Mesenchymal stem cell (in vitro differentiated cells and primary cell): ENCODE measurements around the gene TNIP1.

ENCODE experiments used
- DNase-seq: peaks from one replicate; pipeline ENCODE4 v3.0.0-alpha.2; 2013
- H2AFZ ChIP-seq: one replicate; pipeline ENCODE4 v1.6.1; 2013; ENCODE audit warnings: low read depth, mild to moderate bottlenecking, control low read depth, inconsistent platforms, low read length, moderate library complexity
- H2AK5ac ChIP-seq: 2 replicates; pipeline ENCODE4 v1.6.1; 2013; ENCODE audit warnings: low read length, moderate library complexity, mild to moderate bottlenecking, inconsistent platforms; ENCODE audit not compliant: severe bottlenecking
- H2BK120ac ChIP-seq: one replicate; pipeline ENCODE4 v1.6.1; 2013; ENCODE audit warnings: low read depth, mild to moderate bottlenecking, inconsistent platforms, low read length, moderate library complexity
- H2BK12ac ChIP-seq, 2 experiments: one replicate each; pipeline ENCODE4 v1.6.1; 2013; ENCODE audit warnings: inconsistent platforms in 2 of 2, low read length in 2 of 2, mild to moderate bottlenecking in 2 of 2, moderate library complexity in 2 of 2, control low read depth in 1 of 2
- H2BK15ac ChIP-seq: one replicate; pipeline ENCODE4 v1.6.1; 2013; ENCODE audit warnings: mild to moderate bottlenecking, low read depth, inconsistent platforms; ENCODE audit not compliant: poor library complexity, severe bottlenecking
- H2BK5ac ChIP-seq: 2 replicates; pipeline ENCODE4 v1.6.1; 2013; ENCODE audit warnings: low read depth, mild to moderate bottlenecking, low read length, control low read depth, inconsistent platforms; ENCODE audit not compliant: poor library complexity, severe bottlenecking
- H3K14ac ChIP-seq, 2 experiments: one replicate each; pipeline ENCODE4 v1.6.1; 2013; ENCODE audit warnings: inconsistent platforms in 2 of 2, low read length in 2 of 2, control low read depth in 1 of 2, mild to moderate bottlenecking in 1 of 2, moderate library complexity in 1 of 2
- H3K18ac ChIP-seq, 2 experiments: one replicate each; pipeline ENCODE4 v1.6.1; 2013; ENCODE audit warnings: inconsistent platforms in 2 of 2, low read length in 2 of 2, control low read depth in 1 of 2, low read depth in 1 of 2, mild to moderate bottlenecking in 1 of 2
- H3K23ac ChIP-seq, 2 experiments: one replicate each; pipeline ENCODE4 v1.6.1; 2013; ENCODE audit warnings: inconsistent platforms in 2 of 2, low read length in 2 of 2, mild to moderate bottlenecking in 2 of 2, moderate library complexity in 2 of 2, control low read depth in 1 of 2
- H3K27ac ChIP-seq: 2 replicates; pipeline ENCODE4 v1.5.1; 2013; ENCODE audit warnings: mild to moderate bottlenecking, moderate library complexity, low read length, control low read depth, inconsistent platforms; ENCODE audit not compliant: poor library complexity, severe bottlenecking
- H3K27me3 ChIP-seq, 2 experiments: 2 replicates each; pipeline versions ENCODE4 v1.6.1 to v1.7.0; 2013; ENCODE audit warnings: low read length in 2 of 2, mild to moderate bottlenecking in 2 of 2, moderate library complexity in 2 of 2, control low read depth in 1 of 2, inconsistent platforms in 1 of 2; ENCODE audit not compliant: control insufficient read depth in 1 of 2, insufficient read depth in 1 of 2
- H3K36me3 ChIP-seq, 2 experiments: 2 replicates each; pipeline versions ENCODE4 v1.6.1 to v1.7.0; 2013; ENCODE audit warnings: low read length in 2 of 2, control low read depth in 1 of 2, inconsistent platforms in 1 of 2, low read depth in 1 of 2, mild to moderate bottlenecking in 1 of 2; ENCODE audit not compliant: insufficient read depth in 2 of 2, control insufficient read depth in 1 of 2
- H3K4ac ChIP-seq, 2 experiments: one replicate each; pipeline ENCODE4 v1.6.1; 2013; ENCODE audit warnings: inconsistent platforms in 2 of 2, low read length in 2 of 2, mild to moderate bottlenecking in 2 of 2, moderate library complexity in 2 of 2, control low read depth in 1 of 2, low read depth in 1 of 2
- H3K4me1 ChIP-seq: 2 replicates; pipeline ENCODE4 v1.6.1; 2013; ENCODE audit warnings: low read depth, low read length, control low read depth; ENCODE audit not compliant: control insufficient read depth, insufficient read depth
- H3K4me2 ChIP-seq: 2 replicates; pipeline ENCODE4 v1.6.1; 2013; ENCODE audit warnings: low read length, mild to moderate bottlenecking, inconsistent platforms; ENCODE audit not compliant: poor library complexity, severe bottlenecking
- H3K4me3 ChIP-seq, 2 experiments: 2 replicates each; pipeline versions ENCODE4 v1.5.1 to v1.7.0; 2013; ENCODE audit warnings: low read length in 2 of 2, mild to moderate bottlenecking in 2 of 2, control low read depth in 1 of 2, low read depth in 1 of 2; ENCODE audit not compliant: insufficient read depth in 1 of 2
- H3K79me1 ChIP-seq: replicated peaks from 2 replicates; pipeline ENCODE4 v1.6.1; 2013; ENCODE audit warnings: mild to moderate bottlenecking, control low read depth, low read length, inconsistent platforms; ENCODE audit not compliant: poor library complexity, severe bottlenecking
- H3K9ac ChIP-seq: 2 replicates; pipeline ENCODE4 v1.7.0; 2013; ENCODE audit warnings: mild to moderate bottlenecking, low read length, moderate library complexity
- H3K9me3 ChIP-seq: 2 replicates; pipeline ENCODE4 v1.7.0; 2013; ENCODE audit warnings: mild to moderate bottlenecking, low read length; ENCODE audit not compliant: control insufficient read depth
- H4K8ac ChIP-seq: one replicate; pipeline ENCODE4 v1.6.1; 2013; ENCODE audit warnings: inconsistent platforms, mild to moderate bottlenecking, low read length, moderate library complexity
- H4K91ac ChIP-seq: one replicate; pipeline ENCODE4 v1.6.1; 2013; ENCODE audit warnings: mild to moderate bottlenecking, low read length, inconsistent platforms
- WGBS: methylation state at CpG from one replicate; pipeline ENCODE4 v1.1.7; 2013; ENCODE audit warnings: mixed read lengths; 5-methylcytosine and 5-hydroxymethylcytosine counted together

Gene TNIP1

DNA sequence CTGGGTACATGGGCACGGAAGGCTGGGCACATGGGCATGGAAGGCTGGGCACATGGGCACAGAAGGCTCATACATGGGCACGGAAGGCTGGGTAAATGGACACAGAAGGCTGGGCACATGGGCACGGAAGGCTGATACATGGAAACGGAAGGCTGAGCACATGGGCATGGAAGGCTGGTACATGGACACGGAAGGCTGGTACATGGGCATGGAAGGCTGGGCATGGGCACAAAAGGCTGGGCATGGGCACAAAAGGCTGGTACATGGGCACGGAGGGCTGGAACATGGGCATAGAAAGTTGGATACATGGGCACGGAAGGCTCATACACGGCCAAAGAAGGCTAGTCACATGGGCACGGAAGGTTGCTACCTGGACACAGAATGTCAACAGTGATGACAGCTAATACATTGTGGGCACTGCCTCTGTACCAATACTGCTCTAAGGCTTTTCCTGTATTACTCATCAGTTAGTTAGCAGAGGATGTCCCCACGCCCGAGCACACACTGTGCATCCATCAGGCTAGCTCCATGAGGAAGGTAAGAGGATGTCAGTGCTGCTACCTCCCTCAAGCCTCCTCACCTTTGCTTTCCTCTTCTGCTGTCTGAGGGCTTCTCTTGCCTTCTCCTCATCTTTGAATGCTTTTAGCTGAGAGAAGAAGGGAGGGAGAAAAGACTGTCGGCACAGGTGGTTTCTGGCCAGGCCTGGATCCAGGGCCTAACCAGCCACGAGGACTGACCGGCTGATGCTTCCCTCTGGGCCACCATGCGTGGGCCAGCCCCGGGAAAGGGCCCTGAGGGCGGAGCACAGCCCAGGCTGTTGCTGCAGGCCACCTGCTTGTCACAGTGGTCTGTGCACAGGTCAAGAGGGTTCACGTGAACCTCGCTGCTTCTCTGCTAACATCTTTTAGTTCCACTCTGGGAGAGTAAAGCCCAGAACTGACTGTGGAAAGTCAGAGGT is 46.1 kb downstream of the TNIP1 start:
- Histone ChIP-seq H3K4me1 (peaks cover 39% of the 10 kb centered on the region), H3K9me3 (no peaks in the 10 kb centered on the region), H2AK5ac (no peak overlapping the region), H3K27me3 (no peaks in the 10 kb centered on the region), H3K27ac (no peak overlapping the region), H3K79me1 (peaks cover 31% of the 10 kb centered on the region), H3K4me3 (no peak overlapping the region), H3K4ac (no peak overlapping the region), H3K4me2 (no peak overlapping the region), H4K8ac (no peak overlapping the region), H4K91ac (no peak overlapping the region), H3K36me3 (peaks cover 67 to 85% of the 10 kb centered on the region in 2 experiments), H2BK120ac (no peak overlapping the region), H2BK12ac (no peak overlapping the region), H3K23ac (no peak overlapping the region), H2BK5ac (no peak overlapping the region), H3K18ac (no peak overlapping the region), H3K14ac (no peak overlapping the region), H2AFZ (no peak overlapping the region), H2BK15ac (no peak overlapping the region), H3K9ac (no peak overlapping the region)
- 92% methylated on average over 19 of the region's 19 CpGs for WGBS
- DNase-seq, result no peak

DNA sequence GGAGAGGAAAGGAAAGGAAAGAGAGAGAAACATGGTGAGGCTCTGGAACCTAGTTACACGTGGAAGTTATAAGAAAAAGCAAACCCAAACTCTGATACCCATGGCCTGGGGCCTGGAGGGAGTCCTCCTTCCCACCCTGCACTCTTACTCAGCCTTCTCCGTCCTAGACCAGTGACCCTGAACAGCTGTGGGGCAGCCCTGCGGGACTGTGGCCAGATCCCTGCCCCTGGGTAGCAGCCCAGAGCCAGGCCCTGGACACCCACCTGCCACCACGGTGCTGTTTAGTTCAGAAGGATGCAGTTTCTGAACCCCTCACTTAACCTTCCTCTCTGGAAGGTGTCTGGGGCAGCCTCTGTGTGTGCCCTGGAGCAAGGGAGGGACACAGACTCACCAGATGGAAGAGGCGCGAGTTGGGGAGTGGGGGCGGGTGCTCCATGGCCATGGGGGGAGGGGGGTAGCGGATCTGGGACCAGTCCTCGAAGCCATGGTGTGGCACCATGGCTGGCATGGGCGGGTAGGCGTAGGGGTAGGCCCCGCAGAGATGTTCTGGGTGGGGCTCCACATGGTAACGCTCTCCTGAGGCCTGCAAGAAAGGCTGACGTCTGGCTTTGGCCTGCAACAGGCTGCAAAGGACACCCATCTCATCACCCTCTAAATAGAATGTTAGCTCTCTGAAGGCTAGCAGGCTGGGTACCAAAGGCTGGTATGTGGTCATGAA is 47.5 kb downstream of the TNIP1 start:
- no peaks in the 10 kb centered on the region for H3K27me3 ChIP-seq
- H3K4me1 ChIP-seq, result peaks cover 29% of the 10 kb centered on the region
- H2AK5ac ChIP-seq, result no peak overlapping the region
- no peak overlapping the region for H2BK12ac ChIP-seq
- H3K36me3 ChIP-seq, result peaks cover 73 to 85% of the 10 kb centered on the region in 2 experiments
- H3K18ac ChIP-seq, result no peak overlapping the region
- H3K14ac ChIP-seq, result no peak overlapping the region
- H3K4me3 ChIP-seq, result no peak overlapping the region
- H2BK15ac ChIP-seq, result no peak overlapping the region
- H3K4ac ChIP-seq, result no peak overlapping the region
- H3K27ac ChIP-seq, result no peak overlapping the region
- H3K9me3 ChIP-seq, result no peaks in the 10 kb centered on the region
- DNase-seq, result no peak
- H2BK5ac ChIP-seq, result no peak overlapping the region
- H3K79me1 ChIP-seq, result peaks cover 27% of the 10 kb centered on the region
- no peak overlapping the region for H4K91ac ChIP-seq
- H4K8ac ChIP-seq, result no peak overlapping the region
- H2BK120ac ChIP-seq, result no peak overlapping the region
- H3K23ac ChIP-seq, result no peak overlapping the region
- no peak overlapping the region for H3K4me2 ChIP-seq
- no peak overlapping the region for H2AFZ ChIP-seq
- H3K9ac ChIP-seq, result no peak overlapping the region
- 94% methylated on average over 8 of the region's 14 CpGs for WGBS

DNA sequence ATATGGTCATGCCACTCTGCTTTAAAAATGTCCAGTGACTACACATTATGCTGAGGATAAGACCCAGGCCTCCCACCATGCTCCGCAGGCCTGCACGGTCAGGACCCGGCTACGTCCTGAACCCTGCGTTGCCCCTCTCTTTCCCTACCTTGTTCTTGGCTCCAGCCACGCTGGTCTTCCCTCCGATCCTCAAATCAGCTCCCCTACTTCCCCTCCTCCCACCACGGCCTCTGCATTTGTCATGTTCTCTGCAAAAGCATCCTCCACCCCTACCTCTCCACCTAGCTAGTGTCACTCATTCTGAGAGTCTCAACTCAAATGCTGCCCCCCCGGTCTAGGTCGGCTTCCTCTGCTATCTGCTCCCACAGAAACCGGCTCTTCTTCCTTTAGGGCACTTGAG is 49.3 kb downstream of the TNIP1 start:
- DNase-seq, result no peak
- Histone ChIP-seq H3K27me3 (no peaks in the 10 kb centered on the region), H3K18ac (no peak overlapping the region), H3K27ac (no peak overlapping the region), H3K9ac (no peak overlapping the region), H2AK5ac (no peak overlapping the region), H2BK15ac (no peak overlapping the region), H4K8ac (no peak overlapping the region), H2AFZ (no peak overlapping the region), H3K14ac (no peak overlapping the region), H3K9me3 (no peaks in the 10 kb centered on the region), H3K4me2 (no peak overlapping the region), H3K4me1 (peaks cover 16% of the 10 kb centered on the region), H2BK12ac (no peak overlapping the region), H3K23ac (no peak overlapping the region), H4K91ac (no peak overlapping the region), H2BK5ac (no peak overlapping the region), H2BK120ac (no peak overlapping the region), H3K4me3 (no peak overlapping the region), H3K4ac (no peak overlapping the region), H3K79me1 (peaks cover 31% of the 10 kb centered on the region), H3K36me3 (peaks cover 87 to 91% of the 10 kb centered on the region in 2 experiments)
- WGBS, result 96% methylated on average over 11 of the region's 11 CpGs

DNA sequence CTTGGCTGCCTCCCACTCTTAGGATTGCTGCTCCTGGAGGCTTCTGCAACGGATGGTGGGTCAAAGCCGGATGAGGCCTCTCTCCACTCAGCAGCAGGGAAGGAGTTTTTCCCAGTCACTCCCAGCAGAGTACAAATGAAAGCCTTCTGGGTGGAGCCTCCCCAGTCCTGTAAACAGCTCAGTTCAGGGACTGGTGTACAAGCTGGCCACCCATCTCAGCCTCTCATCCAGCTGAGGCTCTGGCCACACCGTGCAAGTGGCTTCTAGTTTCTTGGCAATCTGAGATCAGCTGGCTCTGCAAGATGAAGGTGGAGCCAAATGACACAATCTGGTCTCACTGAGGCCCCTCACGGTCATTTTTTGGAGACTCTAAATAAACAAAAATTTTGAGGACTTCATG is 50.5 kb downstream of the TNIP1 start:
- H3K27ac ChIP-seq, result no peak overlapping the region
- no peak overlapping the region for H3K14ac ChIP-seq
- H3K9me3 ChIP-seq, result no peaks in the 10 kb centered on the region
- H3K27me3 ChIP-seq, result no peaks in the 10 kb centered on the region
- H3K79me1 ChIP-seq, result peaks cover 31% of the 10 kb centered on the region
- H2BK120ac ChIP-seq, result no peak overlapping the region
- no peak overlapping the region for H2BK5ac ChIP-seq
- no peak overlapping the region for H4K91ac ChIP-seq
- H3K4ac ChIP-seq, result no peak overlapping the region
- H3K18ac ChIP-seq, result no peak overlapping the region
- H3K36me3 ChIP-seq, result peaks cover 87 to 91% of the 10 kb centered on the region in 2 experiments
- no peak overlapping the region for H3K23ac ChIP-seq
- 86% methylated on average over 4 of the region's 4 CpGs for WGBS
- H2AFZ ChIP-seq, result no peak overlapping the region
- H4K8ac ChIP-seq, result no peak overlapping the region
- peak; percentile 23 for DNase-seq
- no peak overlapping the region for H3K4me3 ChIP-seq
- H2BK12ac ChIP-seq, result no peak overlapping the region
- peaks cover 10% of the 10 kb centered on the region for H3K4me1 ChIP-seq
- no peak overlapping the region for H3K4me2 ChIP-seq
- no peak overlapping the region for H2BK15ac ChIP-seq
- no peak overlapping the region for H2AK5ac ChIP-seq
- H3K9ac ChIP-seq, result peak overlapping the region; percentile 36
